ENCODE measurements around the gene LRRC47.

LRRC47 gene

DNA sequence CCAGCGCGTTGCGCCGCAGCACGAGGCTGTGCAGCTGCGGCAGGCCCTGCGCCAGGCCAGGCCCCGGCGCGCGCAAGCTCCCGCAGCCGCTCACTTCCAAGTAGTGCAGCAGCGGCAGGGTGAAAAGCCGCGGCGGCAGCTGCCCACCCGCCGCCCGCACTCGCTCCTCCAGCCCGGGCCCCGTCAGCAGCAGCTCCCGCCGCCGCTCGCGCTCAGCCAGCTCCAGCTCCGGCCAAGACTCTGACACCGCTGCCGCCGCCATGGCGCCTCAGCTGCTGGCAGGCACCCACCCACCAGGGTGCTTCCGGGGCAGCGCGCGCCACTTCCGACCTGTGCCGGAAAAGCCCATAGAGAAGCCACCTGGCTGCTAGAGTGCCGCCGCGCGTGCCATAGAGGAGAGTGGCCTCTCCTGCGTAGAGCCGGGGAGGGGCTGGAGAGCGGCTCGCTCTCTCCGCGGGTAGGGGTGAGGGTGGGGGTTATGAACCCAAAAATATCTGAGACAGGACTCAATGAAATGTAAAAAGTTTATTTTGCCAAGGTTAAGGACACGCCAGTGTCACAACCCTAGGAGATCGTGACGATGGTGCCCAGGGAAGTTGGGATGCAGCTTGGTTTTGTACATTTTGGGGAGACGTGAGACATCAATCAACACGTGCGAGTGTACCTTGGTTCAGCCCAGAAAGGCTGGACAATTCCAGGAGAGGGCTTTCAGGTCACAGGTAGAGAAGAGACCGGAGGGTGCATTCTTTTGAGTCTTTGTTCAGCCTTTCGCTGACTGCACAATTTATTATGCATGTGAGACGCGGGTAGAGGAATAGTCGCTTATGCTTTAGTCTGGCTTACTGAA lies at the start of gene LRRC47:
Gene LRRC47, minus strand, starts transcription at position 284 of the 847 bp plus-strand sequence. Its CDS starts 22 bp downstream, at position 262.
- TF ChIP-seq, protein P1, sequence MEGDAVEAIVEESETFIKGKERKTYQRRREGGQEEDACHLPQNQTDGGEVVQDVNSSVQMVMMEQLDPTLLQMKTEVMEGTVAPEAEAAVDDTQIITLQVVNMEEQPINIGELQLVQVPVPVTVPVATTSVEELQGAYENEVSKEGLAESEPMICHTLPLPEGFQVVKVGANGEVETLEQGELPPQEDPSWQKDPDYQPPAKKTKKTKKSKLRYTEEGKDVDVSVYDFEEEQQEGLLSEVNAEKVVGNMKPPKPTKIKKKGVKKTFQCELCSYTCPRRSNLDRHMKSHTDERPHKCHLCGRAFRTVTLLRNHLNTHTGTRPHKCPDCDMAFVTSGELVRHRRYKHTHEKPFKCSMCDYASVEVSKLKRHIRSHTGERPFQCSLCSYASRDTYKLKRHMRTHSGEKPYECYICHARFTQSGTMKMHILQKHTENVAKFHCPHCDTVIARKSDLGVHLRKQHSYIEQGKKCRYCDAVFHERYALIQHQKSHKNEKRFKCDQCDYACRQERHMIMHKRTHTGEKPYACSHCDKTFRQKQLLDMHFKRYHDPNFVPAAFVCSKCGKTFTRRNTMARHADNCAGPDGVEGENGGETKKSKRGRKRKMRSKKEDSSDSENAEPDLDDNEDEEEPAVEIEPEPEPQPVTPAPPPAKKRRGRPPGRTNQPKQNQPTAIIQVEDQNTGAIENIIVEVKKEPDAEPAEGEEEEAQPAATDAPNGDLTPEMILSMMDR (conservative IDR thresholded peaks at IDR 0.05; ENCODE audit: low read length), result no peak
- peak within 1 kb of the TSS; percentile 75 for H3K4me3 ChIP-seq (ENCODE audit: low read length)
- DNase-seq (ENCODE audit: low read depth), result peak; percentile 88

DNA sequence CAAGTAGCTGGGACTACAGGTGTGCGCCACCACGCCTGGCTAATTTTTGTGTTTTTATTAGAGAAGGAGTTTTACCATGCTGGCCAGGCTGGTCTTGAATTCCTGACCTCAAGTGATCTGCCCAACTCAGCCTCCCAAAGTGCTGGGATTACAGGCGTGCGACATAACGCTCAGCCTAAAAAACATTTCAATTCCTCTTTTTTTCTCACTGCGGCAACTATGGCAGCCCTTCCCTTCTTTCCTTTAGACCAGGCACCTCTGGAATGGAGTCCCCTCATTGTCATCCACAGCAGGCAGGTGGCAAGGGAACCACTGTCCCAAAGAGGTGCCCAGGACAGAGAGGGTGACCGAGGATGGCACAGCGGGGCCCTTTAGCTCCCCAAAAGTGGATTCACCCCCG lies 46.6 kb upstream of the LRRC47 start:
- no peak overlapping the region for H3K4me3 ChIP-seq (ENCODE audit: low read length)
- TF ChIP-seq, protein P1 (conservative IDR thresholded peaks at IDR 0.05; ENCODE audit: low read length), result no peak
- no peak for DNase-seq (ENCODE audit: low read depth)

DNA sequence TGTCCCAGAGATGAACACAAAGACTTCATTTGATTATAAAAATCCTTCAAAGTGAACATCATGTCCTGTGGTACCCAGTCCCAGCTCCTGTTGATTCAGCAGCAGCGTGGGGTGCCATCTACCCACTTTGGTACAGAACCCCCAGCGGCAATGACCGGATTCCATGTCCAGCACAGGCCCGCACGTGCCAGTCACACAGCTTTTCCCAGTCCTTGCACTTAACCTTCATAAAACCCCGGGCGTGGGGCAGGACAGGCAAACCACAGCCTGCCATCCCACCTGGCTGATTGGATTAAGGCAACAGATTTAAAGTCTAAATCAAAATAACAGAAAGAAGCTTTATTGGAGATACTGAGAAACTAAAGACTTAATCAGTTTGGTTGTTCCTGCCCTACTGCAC lies 45.2 kb upstream of the LRRC47 start:
- TF ChIP-seq, protein P1 (conservative IDR thresholded peaks at IDR 0.05; ENCODE audit: low read length), result no peak
- H3K4me3 ChIP-seq (ENCODE audit: low read length), result no peak overlapping the region
- DNase-seq (ENCODE audit: low read depth), result no peak

DNA sequence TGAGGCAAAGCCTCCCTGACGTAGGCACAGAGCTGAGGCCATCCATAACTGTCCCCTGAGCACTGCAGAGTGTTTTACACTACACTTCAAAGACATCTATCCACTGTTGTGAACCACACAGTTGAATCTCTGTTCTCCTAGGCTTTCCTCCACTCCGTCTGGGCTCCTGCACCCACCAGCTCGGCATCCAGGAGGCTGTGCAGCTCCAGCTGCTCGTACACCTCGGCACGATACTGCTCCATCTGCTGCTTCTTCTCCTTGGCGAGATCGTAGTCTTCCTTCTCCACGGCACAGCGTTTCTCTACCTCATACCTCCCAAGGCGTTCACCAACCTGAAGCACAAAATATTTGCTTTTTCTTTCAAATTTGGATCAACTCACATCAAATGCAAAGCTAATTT lies 42.5 kb upstream of the LRRC47 start:
- no peak overlapping the region for H3K4me3 ChIP-seq (ENCODE audit: low read length)
- TF ChIP-seq, protein P1 (conservative IDR thresholded peaks at IDR 0.05; ENCODE audit: low read length), result no peak
- no peak for DNase-seq (ENCODE audit: low read depth)

DNA sequence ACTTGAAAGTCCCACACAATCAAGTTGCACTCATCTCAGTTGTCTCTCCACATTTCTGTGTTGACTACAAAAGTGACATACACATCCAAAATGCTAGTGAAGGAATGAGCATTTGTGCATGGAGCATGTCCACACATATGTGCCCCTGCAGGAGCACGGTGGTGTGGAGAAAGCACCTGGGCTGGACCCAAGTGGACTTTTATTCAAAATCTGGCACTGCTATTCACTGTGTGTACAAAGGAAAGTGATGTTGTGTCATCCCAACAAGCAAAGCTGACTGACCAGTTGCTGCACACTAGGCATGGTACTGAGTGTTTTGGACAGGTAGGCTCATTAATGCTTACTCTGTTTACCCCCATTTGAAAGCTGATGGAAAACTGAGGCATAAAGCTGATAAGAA lies 41.4 kb upstream of the LRRC47 start:
- H3K4me3 ChIP-seq (ENCODE audit: low read length), result no peak overlapping the region
- TF ChIP-seq, protein P1 (conservative IDR thresholded peaks at IDR 0.05; ENCODE audit: low read length), result no peak
- no peak for DNase-seq (ENCODE audit: low read depth)

DNA sequence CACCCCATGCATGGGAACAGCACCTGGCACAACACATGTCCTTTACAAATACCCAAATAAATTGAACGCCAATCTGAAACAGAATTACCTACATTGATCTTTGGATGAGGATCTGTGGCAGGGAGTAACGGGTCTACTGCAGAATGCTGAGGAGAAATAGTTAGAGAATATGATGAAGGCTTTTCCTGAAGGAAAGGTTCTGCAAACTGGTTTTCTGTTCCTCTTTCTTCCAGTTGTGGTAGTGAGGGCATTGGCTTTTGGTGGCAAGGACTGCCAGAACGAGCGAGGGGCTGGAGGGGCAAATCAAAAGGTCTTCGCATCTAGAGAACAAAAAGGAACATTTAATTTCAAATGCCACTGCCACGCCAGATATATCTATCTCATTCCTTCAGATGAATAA lies 40.9 kb upstream of the LRRC47 start:
- TF ChIP-seq, protein P1 (conservative IDR thresholded peaks at IDR 0.05; ENCODE audit: low read length), result no peak
- no peak for DNase-seq (ENCODE audit: low read depth)
- no peak overlapping the region for H3K4me3 ChIP-seq (ENCODE audit: low read length)

DNA sequence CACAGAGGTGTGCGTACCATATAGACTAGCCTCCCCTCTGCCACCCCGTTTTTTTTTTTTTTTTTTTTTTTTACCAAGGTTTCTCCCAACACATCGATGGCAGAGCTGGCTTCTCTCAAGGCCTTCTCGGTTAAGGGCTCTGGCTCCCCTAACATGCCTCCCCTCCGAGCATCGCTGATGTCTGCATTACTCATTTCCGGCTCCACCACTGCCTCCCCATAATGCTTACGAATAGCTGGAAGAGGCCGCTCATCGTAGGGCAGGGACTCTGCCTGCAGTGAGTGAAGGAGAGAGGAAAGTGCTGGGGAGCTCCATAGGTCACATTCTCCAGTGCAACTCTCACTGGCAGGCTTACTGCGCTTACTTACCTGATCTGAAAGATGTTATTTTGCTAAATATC lies 40.1 kb upstream of the LRRC47 start:
- DNase-seq (ENCODE audit: low read depth), result no peak
- H3K4me3 ChIP-seq (ENCODE audit: low read length), result no peak overlapping the region
- TF ChIP-seq, protein P1 (conservative IDR thresholded peaks at IDR 0.05; ENCODE audit: low read length), result no peak

Data from AG10803 (cell line).